CD4-positive, alpha-beta T cell (primary cell): ENCODE results near the gene UBALD1. TPM values are rescaled to one million over a fixed set of nuclear protein-coding genes. Genes with fewer than 3 reads are reported as not detected.

Experiments
- ATAC-seq: fragments of 200-7000 bp; cut with Tn5 transposase; one replicate; pipeline ENCODE4 v1.10.0; 2022; ENCODE audit warnings: mild to moderate bottlenecking; ENCODE audit not compliant: poor library complexity
- CTCF ChIA-PET: fragments of 350-600 bp; sonication (Branson Sonifier 250); formaldehyde crosslinking; loops from one replicate; lab custom pipeline; 2021; ENCODE audit warnings: antibody characterized with exemption, inconsistent platforms; lab: Charles Lee
- POLR2A ChIA-PET: fragments of 350-600 bp; sonication (Branson Sonifier 250); formaldehyde crosslinking; loops from one replicate; lab custom pipeline; 2021; ENCODE audit warnings: antibody characterized with exemption, inconsistent platforms; lab: Charles Lee
- DNase-seq, 14 experiments: peaks; one replicate each; pipeline ENCODE4 v3.0.0-alpha.2; 2013 to 2020; ENCODE audit warnings: mixed read lengths in 2 of 14
- H3K27ac ChIP-seq, 2 donors: one replicate each; pipeline versions ENCODE4 v1.5.1 to v1.7.0; 2013; ENCODE audit warnings: low read length in 2 of 2, low read depth in 1 of 2, mild to moderate bottlenecking in 1 of 2
- H3K27me3 ChIP-seq, 2 experiments: 1 replicate in 1 of 2; 2 replicates in 1 of 2; pipeline versions ENCODE4 v1.6.1 to v1.7.0; 2013; ENCODE audit warnings: low read length in 2 of 2, control low read depth in 1 of 2, mild to moderate bottlenecking in 1 of 2, moderate library complexity in 1 of 2; ENCODE audit not compliant: insufficient read depth in 2 of 2, control insufficient read depth in 1 of 2
- H3K36me3 ChIP-seq: one replicate; pipeline ENCODE4 v1.6.1; 2013; ENCODE audit warnings: low read length, control low read depth; ENCODE audit not compliant: insufficient read depth
- H3K4me1 ChIP-seq: one replicate; pipeline ENCODE4 v1.6.1; 2013; ENCODE audit warnings: low read length, control low read depth; ENCODE audit not compliant: insufficient read depth
- H3K4me3 ChIP-seq: one replicate; pipeline ENCODE4 v1.5.1; 2013; ENCODE audit warnings: mild to moderate bottlenecking, low read length, moderate library complexity
- H3K9me3 ChIP-seq, 2 experiments: 1 replicate in 1 of 2; 2 replicates in 1 of 2; pipeline versions ENCODE4 v1.6.1 to v1.7.0; 2013; ENCODE audit warnings: low read length in 2 of 2, mild to moderate bottlenecking in 2 of 2, control low read depth in 1 of 2, moderate library complexity in 1 of 2; ENCODE audit not compliant: control insufficient read depth in 1 of 2, insufficient read depth in 1 of 2
- H3K27ac Mint-ChIP-seq: one replicate; pipeline ENCODE4 v1.8.0; 2020; ENCODE audit warnings: mixed read lengths
- H3K27me3 Mint-ChIP-seq: one replicate; pipeline ENCODE4 v1.8.0; 2021; ENCODE audit warnings: mixed read lengths
- H3K36me3 Mint-ChIP-seq: one replicate; pipeline ENCODE4 v1.8.0; 2021; ENCODE audit warnings: low read depth, mixed read lengths
- H3K4me1 Mint-ChIP-seq: one replicate; pipeline ENCODE4 v1.8.0; 2021; ENCODE audit warnings: low read depth, mixed read lengths
- H3K4me3 Mint-ChIP-seq: one replicate; pipeline ENCODE4 v1.8.0; 2020; ENCODE audit warnings: mild to moderate bottlenecking, mixed read lengths
- H3K9me3 Mint-ChIP-seq: one replicate; pipeline ENCODE4 v1.8.0; 2020; ENCODE audit warnings: mixed read lengths
- CTCF ChIP-seq: fragments of 200-600 bp; IDR thresholded peaks from one replicate; pipeline ENCODE4 v1.8.0; 2022; ENCODE audit warnings: antibody characterized with exemption, mild to moderate bottlenecking
- intact Hi-C, 2 experiments: fragments of 100-400 bp; cut with DNase I in 1 of 2; cut with micrococcal nuclease in 1 of 2; formaldehyde crosslinking; loops; one replicate each; pipeline versions ENCODE4 v1.15.1 to v1.9.0; 2023 to 2025; cut with DNase I, micrococcal nuclease
- total RNA-seq, 174 experiments: library from RNA in 2 of 174; stranded (reverse) in 2 of 174; gene quantifications; one replicate each; pipeline ENCODE4 v1.2.3 and lab custom pipeline; 2021 to 2026

The UBALD1 gene
- total RNA-seq, 2 experiments from 2014 or later: 17.5 to 19.3 TPM

GRCh38 chr16:4597174-4597573, 17.5 kb downstream of the UBALD1 start:
- intact Hi-C loops: no loop called here
- Histone ChIP-seq H3K4me3 (no peak overlapping the region), H3K27ac (no peak overlapping the region), H3K36me3 (no peaks in the 10 kb centered on the region), H3K4me1 (no peaks in the 10 kb centered on the region), H3K9me3 (no peaks in the 10 kb centered on the region), H3K27me3 (no peaks in the 10 kb centered on the region)
- DNase-seq: no peak
- no peak for ATAC-seq
- Mint-ChIP-seq H3K4me3 (no peak overlapping the region), H3K4me1 (no peaks in the 10 kb centered on the region), H3K27ac (no peak overlapping the region), H3K36me3 (no peaks in the 10 kb centered on the region), H3K27me3 (no peaks in the 10 kb centered on the region), H3K9me3 (no peaks in the 10 kb centered on the region)
- CTCF ChIA-PET: no interaction called here
- POLR2A ChIA-PET: no interaction called here
- no peak for TF ChIP-seq CTCF

- Mint-ChIP-seq H3K9me3 (no peaks in the 10 kb centered on the region), H3K36me3 (no peaks in the 10 kb centered on the region), H3K4me1 (no peaks in the 10 kb centered on the region), H3K4me3 (no peak overlapping the region), H3K27ac (no peak overlapping the region), H3K27me3 (no peaks in the 10 kb centered on the region)
- ChIA-PET CTCF (no interaction called here), POLR2A (no interaction called here)
- Histone ChIP-seq H3K27me3 (no peaks in the 10 kb centered on the region), H3K36me3 (no peaks in the 10 kb centered on the region), H3K9me3 (no peaks in the 10 kb centered on the region), H3K4me3 (no peak overlapping the region), H3K4me1 (no peaks in the 10 kb centered on the region), H3K27ac (no peak overlapping the region)
- intact Hi-C loops: no loop called here
- no peak for ATAC-seq
- DNase-seq: no peak
- no peak for TF ChIP-seq CTCF
Observed at GRCh38 chr16:4594433-4595410, 20.0 kb downstream of the UBALD1 start.

DNA sequence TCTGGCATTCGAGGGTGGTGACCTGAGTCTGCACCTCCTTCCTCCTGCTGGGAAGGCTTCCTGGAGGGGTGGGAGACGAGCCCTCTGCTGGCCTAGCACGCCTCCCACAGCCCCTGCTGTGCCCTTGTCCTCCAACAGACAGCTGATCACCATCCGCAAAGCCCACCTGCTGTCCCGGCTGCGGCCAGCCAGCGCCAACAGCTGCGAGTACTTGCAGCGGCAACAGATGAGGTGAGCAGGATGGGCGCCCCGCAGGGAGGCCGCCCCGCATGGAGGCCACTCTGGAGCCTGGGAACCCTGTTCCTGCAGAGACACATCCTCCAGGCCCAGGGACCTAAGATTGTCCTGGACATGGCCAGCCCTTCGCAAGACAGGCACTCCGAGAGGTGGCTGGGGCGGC, 21.6 kb downstream of the UBALD1 start:
- H3K4me1 ChIP-seq: no peaks in the 10 kb centered on the region
- no peak overlapping the region for H3K4me3 ChIP-seq
- H3K4me3 Mint-ChIP-seq: no peak overlapping the region
- ATAC-seq (no peak), DNase-seq (no peak)
- H3K4me1 Mint-ChIP-seq: no peaks in the 10 kb centered on the region
- no peak for TF ChIP-seq CTCF
- POLR2A ChIA-PET: no interaction called here
- H3K27ac Mint-ChIP-seq: no peak overlapping the region
- H3K27me3 ChIP-seq: no peaks in the 10 kb centered on the region
- no peaks in the 10 kb centered on the region for H3K36me3 ChIP-seq
- H3K9me3 Mint-ChIP-seq: no peaks in the 10 kb centered on the region
- intact Hi-C loops: no loop called here
- H3K27me3 Mint-ChIP-seq: no peaks in the 10 kb centered on the region
- H3K9me3 ChIP-seq: peaks cover 0 to 1% of the 10 kb centered on the region in 2 experiments
- CTCF ChIA-PET: no interaction called here
- H3K36me3 Mint-ChIP-seq: no peaks in the 10 kb centered on the region
- H3K27ac ChIP-seq: no peak overlapping the region
